ENCODE results near the gene IL21R. TPM values are rescaled to one million over a fixed set of nuclear protein-coding genes. Genes with fewer than 3 reads are reported as not detected.
"Not testable (repeated sequence)": the region's sequence is repeated elsewhere in the genome, so short reads cannot be mapped to it uniquely, and the experiment has no call there.

The IL21R gene
- total RNA-seq, 1 experiment from 2014 or later = 3.8 TPM

DNA sequence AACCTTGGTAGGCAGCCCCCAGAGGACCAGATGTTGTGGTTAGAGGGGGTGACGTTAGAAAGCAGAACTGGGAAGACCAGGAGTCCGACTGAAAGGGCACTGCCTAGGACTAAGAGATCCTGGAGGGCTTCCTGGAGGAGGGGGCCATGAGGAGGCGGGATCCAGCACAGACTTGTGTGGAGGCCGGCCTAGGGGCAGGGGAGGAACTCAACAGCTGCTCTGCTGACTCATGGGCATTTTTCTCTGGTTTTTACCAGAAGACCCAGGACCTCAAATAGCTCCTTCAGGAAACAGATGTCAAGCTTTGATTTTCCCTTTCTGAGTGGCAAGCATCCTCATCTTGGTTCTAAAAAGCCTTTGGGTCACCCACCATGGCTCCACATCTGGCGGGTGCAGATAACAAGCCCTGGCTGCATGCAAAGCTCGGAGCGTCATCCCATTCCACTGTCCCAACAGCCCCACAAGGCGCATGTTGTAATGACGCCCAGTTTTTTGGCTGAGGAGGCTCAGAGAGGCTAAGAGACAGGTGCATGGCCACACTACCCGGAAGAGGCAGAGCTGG, 29.0 kb downstream of the IL21R start:
- Histone ChIP-seq H3K4me1 (replicated peaks; ENCODE audit: insufficient read depth) (no peaks in the 10 kb centered on the region), H3K9me3 (ENCODE audit: insufficient read depth, low read depth) (no peaks in the 10 kb centered on the region), H4K20me1 (ENCODE audit: insufficient read depth) (no peaks in the 10 kb centered on the region), H2AFZ (no peak overlapping the region), H3K4me3 (no peak overlapping the region), H3K9me2 (ENCODE audit: insufficient read depth) (no peaks in the 10 kb centered on the region), H3F3A (ENCODE audit: insufficient read depth, low read depth) (peaks cover 6% of the 10 kb centered on the region; the same call in 1 of the 2 replicates), H3K27me3 (ENCODE audit: insufficient read depth, low read depth) (peaks cover 23% of the 10 kb centered on the region; the same call in 1 of the 2 replicates), H3K4me2 (no peak overlapping the region), H3K79me2 (ENCODE audit: low read depth) (no peaks in the 10 kb centered on the region), H3K36me3 (ENCODE audit: low read depth) (no peaks in the 10 kb centered on the region), H3K27ac (no peak overlapping the region)
- TF ChIP-seq EZH2 (IDR thresholded peaks at IDR 0.05; ENCODE audit: low read depth) = no peak
- TF ChIP-seq, protein P1, sequence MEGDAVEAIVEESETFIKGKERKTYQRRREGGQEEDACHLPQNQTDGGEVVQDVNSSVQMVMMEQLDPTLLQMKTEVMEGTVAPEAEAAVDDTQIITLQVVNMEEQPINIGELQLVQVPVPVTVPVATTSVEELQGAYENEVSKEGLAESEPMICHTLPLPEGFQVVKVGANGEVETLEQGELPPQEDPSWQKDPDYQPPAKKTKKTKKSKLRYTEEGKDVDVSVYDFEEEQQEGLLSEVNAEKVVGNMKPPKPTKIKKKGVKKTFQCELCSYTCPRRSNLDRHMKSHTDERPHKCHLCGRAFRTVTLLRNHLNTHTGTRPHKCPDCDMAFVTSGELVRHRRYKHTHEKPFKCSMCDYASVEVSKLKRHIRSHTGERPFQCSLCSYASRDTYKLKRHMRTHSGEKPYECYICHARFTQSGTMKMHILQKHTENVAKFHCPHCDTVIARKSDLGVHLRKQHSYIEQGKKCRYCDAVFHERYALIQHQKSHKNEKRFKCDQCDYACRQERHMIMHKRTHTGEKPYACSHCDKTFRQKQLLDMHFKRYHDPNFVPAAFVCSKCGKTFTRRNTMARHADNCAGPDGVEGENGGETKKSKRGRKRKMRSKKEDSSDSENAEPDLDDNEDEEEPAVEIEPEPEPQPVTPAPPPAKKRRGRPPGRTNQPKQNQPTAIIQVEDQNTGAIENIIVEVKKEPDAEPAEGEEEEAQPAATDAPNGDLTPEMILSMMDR (conservative IDR thresholded peaks at IDR 0.05) = no peak
- DNase-seq = no peak
- ChIA-PET CTCF (no interaction called here), POLR2A (ENCODE audit: unreplicated experiment) (no interaction called here)
- no TSS peak for BruUV-seq (replicated peaks)
- intact Hi-C loops (cut with micrococcal nuclease; ENCODE audit: unreplicated experiment) = no loop called here

DNA sequence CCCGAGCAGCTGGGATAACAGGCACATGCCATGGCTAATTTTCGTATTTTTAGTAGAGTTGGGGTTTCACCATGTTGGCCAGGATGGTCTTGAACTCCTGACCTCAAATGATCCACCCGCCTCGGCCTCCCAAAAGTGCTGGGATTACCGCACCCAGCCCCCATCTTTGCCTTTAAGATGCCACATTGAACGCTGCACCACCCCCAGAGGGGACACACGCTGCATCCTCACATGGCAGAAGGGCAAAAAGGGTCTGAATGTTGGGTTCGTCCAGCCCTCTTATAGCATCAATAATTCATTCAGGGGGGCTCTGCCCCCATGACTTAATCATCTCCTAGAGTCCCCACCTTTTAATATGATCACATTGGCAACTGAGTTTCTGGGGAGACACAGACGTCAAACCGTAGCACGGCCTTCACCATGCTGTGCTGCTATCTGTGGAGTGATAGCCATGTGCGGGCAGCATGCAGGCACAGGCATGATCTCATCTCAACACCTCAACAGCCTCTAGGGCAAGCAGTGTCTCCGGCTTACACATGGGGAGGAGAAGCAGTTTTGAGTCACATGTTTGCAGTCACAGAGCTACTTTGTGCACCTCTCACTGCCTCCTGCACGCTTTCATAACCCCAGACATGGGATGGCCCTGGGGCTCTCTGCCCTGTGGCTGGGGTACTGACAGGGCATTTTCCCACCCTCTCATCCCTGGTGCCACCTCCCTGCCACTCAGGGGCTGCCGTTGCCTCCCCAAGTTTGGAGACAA, 30.0 kb downstream of the IL21R start:
- Histone ChIP-seq H3K4me3 (no peak overlapping the region), H3K27me3 (ENCODE audit: insufficient read depth, low read depth) (peaks cover 23% of the 10 kb centered on the region; the same call in 1 of the 2 replicates), H3F3A (ENCODE audit: insufficient read depth, low read depth) (no peaks in the 10 kb centered on the region), H2AFZ (no peak overlapping the region), H3K79me2 (ENCODE audit: low read depth) (no peaks in the 10 kb centered on the region), H3K36me3 (ENCODE audit: low read depth) (no peaks in the 10 kb centered on the region), H3K9me2 (ENCODE audit: insufficient read depth) (no peaks in the 10 kb centered on the region), H3K4me1 (replicated peaks; ENCODE audit: insufficient read depth) (no peaks in the 10 kb centered on the region), H3K9me3 (ENCODE audit: insufficient read depth, low read depth) (no peaks in the 10 kb centered on the region), H3K27ac (no peak overlapping the region), H4K20me1 (ENCODE audit: insufficient read depth) (no peaks in the 10 kb centered on the region), H3K4me2 (0 out of 2 replicates have a peak overlapping the region, but pooled peaks have one; percentile 1)
- DNase-seq = no peak
- ChIA-PET POLR2A (ENCODE audit: unreplicated experiment) (interaction anchor here (0.7 kb wide), 1 partner anchor 118 kb away, joined by 7 read pairs; no protein-coding TSS in a partner anchor), CTCF (no interaction called here)
- no TSS peak for BruUV-seq (replicated peaks)
- intact Hi-C loops (cut with micrococcal nuclease; ENCODE audit: unreplicated experiment) = no loop called here
- TF ChIP-seq, protein P1 (conservative IDR thresholded peaks at IDR 0.05) = no peak
- no peak for TF ChIP-seq EZH2 (IDR thresholded peaks at IDR 0.05; ENCODE audit: low read depth)

DNA sequence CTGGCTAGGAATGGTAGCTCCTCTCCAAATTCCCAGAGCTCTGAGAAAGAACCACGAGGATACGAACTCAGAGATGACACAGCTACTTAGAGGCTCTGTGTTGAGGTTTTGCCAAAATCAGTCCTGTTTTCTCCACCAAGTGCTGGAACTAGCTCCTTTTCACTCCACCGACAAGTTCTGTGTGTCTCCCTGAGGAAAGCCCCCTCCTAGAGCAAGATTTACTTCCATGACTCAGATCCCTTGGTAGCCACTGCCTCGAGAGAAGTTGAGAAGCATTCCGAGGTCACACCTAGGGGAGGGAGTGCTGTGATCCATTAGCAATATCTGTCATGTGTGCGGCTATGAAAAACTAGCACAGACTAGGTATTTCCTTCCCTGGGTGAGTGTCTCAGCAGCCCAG, 30.6 kb downstream of the IL21R start:
- Histone ChIP-seq H3K27ac (no peak overlapping the region), H3K4me1 (replicated peaks; ENCODE audit: insufficient read depth) (no peaks in the 10 kb centered on the region), H3F3A (ENCODE audit: insufficient read depth, low read depth) (no peaks in the 10 kb centered on the region), H3K9me2 (ENCODE audit: insufficient read depth) (no peaks in the 10 kb centered on the region), H3K4me3 (no peak overlapping the region), H3K79me2 (ENCODE audit: low read depth) (no peaks in the 10 kb centered on the region), H4K20me1 (ENCODE audit: insufficient read depth) (no peaks in the 10 kb centered on the region), H3K36me3 (ENCODE audit: low read depth) (no peaks in the 10 kb centered on the region), H2AFZ (no peak overlapping the region), H3K4me2 (0 out of 2 replicates have a peak overlapping the region, but pooled peaks have one; percentile 1), H3K9me3 (ENCODE audit: insufficient read depth, low read depth) (no peaks in the 10 kb centered on the region), H3K27me3 (ENCODE audit: insufficient read depth, low read depth) (peaks cover 23% of the 10 kb centered on the region; the same call in 1 of the 2 replicates)
- BruUV-seq (replicated peaks) = no TSS peak
- no peak for TF ChIP-seq EZH2 (IDR thresholded peaks at IDR 0.05; ENCODE audit: low read depth)
- TF ChIP-seq, protein P1 (conservative IDR thresholded peaks at IDR 0.05) = no peak
- ChIA-PET POLR2A (ENCODE audit: unreplicated experiment) (interaction anchor here (0.7 kb wide), 1 partner anchor 118 kb away, joined by 7 read pairs; no protein-coding TSS in a partner anchor), CTCF (no interaction called here)
- peak in 1 of 2 experiments; percentile 40 for DNase-seq
- intact Hi-C loops (cut with micrococcal nuclease; ENCODE audit: unreplicated experiment) = no loop called here

DNA sequence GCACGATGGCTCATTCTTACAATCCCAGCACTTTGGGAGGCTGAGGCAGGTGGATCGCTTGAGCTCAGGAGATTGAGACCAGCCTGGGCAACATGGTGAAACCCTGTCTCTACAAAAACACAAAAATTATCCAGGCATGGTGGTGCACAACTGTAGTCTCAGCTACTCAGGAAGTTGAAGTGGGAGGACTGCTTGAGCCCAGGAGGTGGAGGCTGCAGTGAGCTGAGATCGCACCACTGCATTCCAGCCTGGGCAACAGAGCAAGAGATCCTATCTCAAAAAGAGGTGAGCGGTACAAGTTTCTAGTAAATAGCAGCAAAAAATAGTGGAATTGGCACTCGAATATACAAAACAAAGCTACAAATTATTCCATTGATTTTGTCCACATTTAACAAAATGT, 31.2 kb downstream of the IL21R start:
- H3K4me1 ChIP-seq (replicated peaks; ENCODE audit: insufficient read depth); H3K79me2 ChIP-seq (ENCODE audit: low read depth); H3K4me2 ChIP-seq; H2AFZ ChIP-seq; H3K4me3 ChIP-seq; DNase-seq; BruUV-seq (replicated peaks); H3K9me3 ChIP-seq (ENCODE audit: insufficient read depth, low read depth); intact Hi-C loops (cut with micrococcal nuclease; ENCODE audit: unreplicated experiment); H3K9me2 ChIP-seq (ENCODE audit: insufficient read depth); H4K20me1 ChIP-seq (ENCODE audit: insufficient read depth); H3K27ac ChIP-seq; H3F3A ChIP-seq (ENCODE audit: insufficient read depth, low read depth); H3K36me3 ChIP-seq (ENCODE audit: low read depth); POLR2A ChIA-PET (ENCODE audit: unreplicated experiment); CTCF ChIA-PET: not testable (repeated sequence)
- H3K27me3 ChIP-seq (ENCODE audit: insufficient read depth, low read depth) = peaks cover 23% of the 10 kb centered on the region; the same call in 1 of the 2 replicates
